ENCODE data around the gene DNAJB14.

DNAJB14 gene

GRCh38 chr4:99875071-99875470 is 71.3 kb downstream of the DNAJB14 start:
- DNase-seq (ENCODE audit: insufficient read length, low spot score) (no peak), FAIRE-seq (no peak)

DNA sequence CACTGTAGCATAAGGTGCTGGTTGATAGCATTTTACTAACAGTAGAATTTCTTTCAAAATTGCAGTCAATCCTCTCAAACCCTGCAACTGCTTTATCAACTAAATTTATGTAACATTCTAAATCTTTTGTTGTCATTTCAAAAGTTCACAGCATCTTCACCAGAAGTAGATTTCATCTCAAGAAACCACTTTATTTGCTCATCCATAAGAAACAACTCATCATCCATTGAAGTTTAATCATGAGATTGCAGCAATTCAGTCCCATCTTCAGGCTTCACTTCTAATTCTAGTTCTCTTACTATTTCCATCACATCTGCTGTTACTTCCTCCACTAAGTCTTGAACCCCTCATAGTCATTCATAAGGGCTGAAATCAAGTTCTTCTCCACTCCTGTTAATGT is 73.8 kb downstream of the DNAJB14 start:
- DNase-seq (ENCODE audit: insufficient read length, low spot score) (no peak), FAIRE-seq (no peak)

DNA sequence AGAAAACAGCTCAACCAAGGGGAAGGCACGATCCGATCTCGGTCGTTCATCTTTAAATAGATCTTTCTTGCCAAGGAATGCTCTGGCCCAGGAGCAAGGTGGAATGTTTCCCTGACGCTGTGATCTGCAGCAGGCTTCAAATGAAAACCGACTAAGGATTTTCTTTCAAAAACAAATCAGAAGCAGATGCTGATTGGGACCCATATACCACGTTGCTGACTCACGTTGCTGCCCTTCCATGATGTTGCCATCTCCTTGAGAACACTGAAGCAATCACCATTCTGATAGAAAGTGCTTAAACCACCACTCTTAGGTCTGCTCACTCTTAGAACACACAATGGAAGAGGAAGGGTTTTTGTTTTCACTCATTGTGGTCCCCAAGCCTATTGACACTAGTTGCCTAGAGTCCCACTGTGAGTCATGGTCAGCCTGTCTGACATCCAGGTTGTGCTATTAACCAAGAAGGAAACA is 78.3 kb downstream of the DNAJB14 start:
- DNase-seq (ENCODE audit: insufficient read length, low spot score) (no peak), FAIRE-seq (no peak)

GRCh38 chr4:99863804-99864203 is 82.6 kb downstream of the DNAJB14 start:
- no peak for FAIRE-seq
- DNase-seq (ENCODE audit: insufficient read length, low spot score): no peak

DNA sequence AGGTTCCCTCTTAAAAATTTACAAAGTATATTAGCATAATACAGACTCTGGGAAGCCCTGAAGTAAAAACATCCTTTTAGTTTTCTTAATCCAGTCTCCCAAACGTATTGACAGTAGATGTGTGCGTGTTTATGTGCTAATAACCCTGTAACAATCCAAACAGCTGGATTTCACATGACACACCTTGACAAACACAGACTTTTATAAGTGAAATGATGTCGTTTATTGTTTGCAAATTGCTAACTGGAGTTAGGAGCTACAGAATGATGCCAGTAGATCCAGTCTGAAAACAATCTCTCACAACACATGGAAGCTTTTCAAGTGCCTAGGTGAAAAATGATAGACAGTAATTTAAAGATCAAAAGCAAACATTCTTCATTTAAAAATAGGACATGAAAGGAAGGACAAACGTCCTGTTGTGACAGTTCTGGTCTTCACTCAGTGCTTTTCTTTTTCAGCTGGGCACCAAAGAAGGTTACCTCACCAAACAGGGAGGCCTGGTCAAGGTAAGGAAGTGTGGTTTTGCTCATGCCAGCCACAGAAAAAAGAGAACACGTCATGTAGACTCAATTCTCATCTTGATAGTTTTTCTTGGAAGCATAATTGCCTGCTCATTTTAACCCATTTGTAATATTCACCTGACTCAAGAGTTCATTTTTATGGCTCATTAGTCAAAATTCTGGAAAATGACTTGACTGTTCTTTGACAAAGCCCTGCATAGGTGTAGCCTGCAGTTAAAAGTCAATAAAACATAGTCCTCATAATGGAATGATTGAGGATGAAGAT is 85.1 kb downstream of the DNAJB14 start:
- FAIRE-seq (no peak), DNase-seq (ENCODE audit: insufficient read length, low spot score) (no peak)

GRCh38 chr4:99860521-99860920 is 85.9 kb downstream of the DNAJB14 start:
- FAIRE-seq (no peak), DNase-seq (ENCODE audit: insufficient read length, low spot score) (no peak)

DNA sequence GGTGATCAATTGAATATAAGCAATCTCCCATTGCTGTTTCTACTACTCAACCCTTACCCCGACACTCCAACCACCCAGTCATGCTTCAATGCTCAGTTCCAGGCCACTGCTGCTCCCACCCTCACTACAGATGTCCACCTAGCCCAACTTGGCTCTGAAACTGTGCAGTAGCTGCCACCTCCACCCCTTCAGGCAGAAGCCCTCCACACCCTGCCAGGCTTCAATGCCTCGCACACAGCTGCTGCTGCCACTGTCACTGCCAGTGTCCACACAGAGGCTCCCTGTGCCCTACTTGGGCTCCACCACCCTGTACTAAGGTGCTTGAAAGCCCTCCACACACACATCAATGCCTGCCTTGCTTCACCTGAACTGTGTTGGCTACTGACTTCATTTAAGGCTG is 86.8 kb downstream of the DNAJB14 start:
- DNase-seq (ENCODE audit: insufficient read length, low spot score) (no peak), FAIRE-seq (no peak)

- FAIRE-seq: no peak
- DNase-seq (ENCODE audit: insufficient read length, low spot score): no peak
Measured at GRCh38 chr4:99857307-99857706, 89.1 kb downstream of the DNAJB14 start.

GRCh38 chr4:99856166-99856565 is 90.3 kb downstream of the DNAJB14 start:
- DNase-seq (ENCODE audit: insufficient read length, low spot score): no peak
- FAIRE-seq: no peak

DNA sequence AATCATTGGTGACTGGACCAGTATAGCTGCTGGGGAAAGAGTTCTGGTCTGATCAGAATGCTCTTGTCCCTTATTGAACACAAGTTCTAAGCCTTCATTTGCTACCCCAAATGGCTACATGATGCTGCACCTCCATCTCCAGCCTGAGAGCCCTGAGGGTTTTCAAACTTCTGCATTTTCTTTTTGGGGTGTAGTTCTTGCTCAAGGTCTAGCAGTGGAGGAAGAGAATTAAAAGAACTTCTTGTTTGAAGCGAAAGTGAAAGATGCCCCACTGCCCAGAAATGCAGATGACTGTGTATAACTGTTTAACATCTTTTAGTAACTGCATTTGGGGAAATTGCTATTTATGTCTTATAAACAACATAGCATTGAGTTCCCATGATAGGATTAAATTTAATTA is 90.7 kb downstream of the DNAJB14 start:
- DNase-seq (ENCODE audit: insufficient read length, low spot score) (no peak), FAIRE-seq (no peak)

DNA sequence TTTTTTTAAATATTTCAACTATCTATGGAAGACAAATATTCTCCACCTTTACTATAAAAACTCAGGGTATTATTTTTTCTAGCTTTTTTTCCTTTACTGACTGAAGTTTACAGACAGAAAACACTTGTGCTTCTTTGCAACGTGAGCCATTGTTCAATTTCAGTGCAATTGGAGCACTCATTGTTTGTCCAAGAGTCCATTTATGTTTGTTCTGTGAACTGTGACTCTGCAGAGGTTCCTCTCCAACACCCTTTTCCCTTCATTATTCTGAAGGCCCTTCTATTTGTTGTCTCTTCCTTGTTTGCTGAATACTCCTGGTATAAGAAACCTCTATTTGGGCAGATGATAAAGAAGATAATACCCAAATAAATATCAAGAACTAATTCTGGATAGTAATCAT is 92.4 kb downstream of the DNAJB14 start:
- FAIRE-seq: no peak

GRCh38 chr4:99853190-99853589 is 93.2 kb downstream of the DNAJB14 start:
- DNase-seq (ENCODE audit: insufficient read length, low spot score) (no peak), FAIRE-seq (no peak)

More for the DNA sequence above, 92.4 kb downstream of the DNAJB14 start:
- no peak for DNase-seq (ENCODE audit: insufficient read length, low spot score)

- no peak for DNase-seq (ENCODE audit: insufficient read length, low spot score)
- no peak for FAIRE-seq
Measured at GRCh38 chr4:99852199-99852749, 94.1 kb downstream of the DNAJB14 start.

- DNase-seq (ENCODE audit: insufficient read length, low spot score): no peak
- no peak for FAIRE-seq
Measured at GRCh38 chr4:99848591-99849001, 97.8 kb downstream of the DNAJB14 start.

GRCh38 chr4:99847362-99847976 is 98.9 kb downstream of the DNAJB14 start:
- DNase-seq (ENCODE audit: insufficient read length, low spot score) (no peak), FAIRE-seq (no peak)

- no peak for FAIRE-seq
- DNase-seq (ENCODE audit: insufficient read length, low spot score): no peak
Measured at GRCh38 chr4:99846891-99847290, 99.5 kb downstream of the DNAJB14 start.
